Mesendoderm (in vitro differentiated cells): ENCODE data around the gene GTF2IRD1.

Experiments
- DNase-seq: peaks from one replicate; pipeline ENCODE4 v3.0.0; 2013
- H2AK5ac ChIP-seq: 2 replicates; pipeline ENCODE4 v1.6.1; 2013; ENCODE audit warnings: low read length, inconsistent platforms
- H2BK120ac ChIP-seq: 2 replicates; pipeline ENCODE4 v1.6.1; 2013; ENCODE audit warnings: low read depth, mild to moderate bottlenecking, low read length, moderate library complexity, mixed read lengths
- H2BK15ac ChIP-seq: replicated peaks from 2 replicates; pipeline ENCODE4 v1.6.1; 2013; ENCODE audit warnings: low read depth, mild to moderate bottlenecking, moderate library complexity
- H2BK5ac ChIP-seq: 2 replicates; pipeline ENCODE4 v1.6.1; 2013; ENCODE audit warnings: low read length, inconsistent platforms
- H3K18ac ChIP-seq: 2 replicates; pipeline ENCODE4 v1.6.1; 2013; ENCODE audit warnings: mild to moderate bottlenecking, low read length, mixed read lengths
- H3K23ac ChIP-seq: one replicate; pipeline ENCODE4 v1.6.1; 2013; ENCODE audit warnings: low read length
- H3K27ac ChIP-seq: 2 replicates; pipeline ENCODE4 v1.5.1; 2013; ENCODE audit warnings: low read depth, mild to moderate bottlenecking, inconsistent platforms, low read length, moderate library complexity
- H3K27me3 ChIP-seq: 2 replicates; pipeline ENCODE4 v1.6.1; 2013; ENCODE audit warnings: low read length, control low read depth, mild to moderate bottlenecking, inconsistent platforms; ENCODE audit not compliant: insufficient read depth, poor library complexity
- H3K36me3 ChIP-seq: 2 replicates; pipeline ENCODE4 v1.6.1; 2013; ENCODE audit warnings: low read length, inconsistent platforms; ENCODE audit not compliant: control insufficient read depth, insufficient read depth
- H3K4ac ChIP-seq: one replicate; pipeline ENCODE4 v1.6.1; 2013; ENCODE audit warnings: low read depth, mild to moderate bottlenecking, low read length, moderate library complexity
- H3K4me1 ChIP-seq: 2 replicates; pipeline ENCODE4 v1.6.1; 2013; ENCODE audit warnings: low read depth, low read length, inconsistent platforms; ENCODE audit not compliant: control insufficient read depth
- H3K4me2 ChIP-seq: 2 replicates; pipeline ENCODE4 v1.6.1; 2013; ENCODE audit warnings: low read length
- H3K4me3 ChIP-seq: 2 replicates; pipeline ENCODE4 v1.5.1; 2013; ENCODE audit warnings: mild to moderate bottlenecking, low read length
- H3K56ac ChIP-seq: one replicate; pipeline ENCODE4 v1.6.1; 2013; ENCODE audit warnings: low read length
- H3K79me1 ChIP-seq: 2 replicates; pipeline ENCODE4 v1.6.1; 2013; ENCODE audit warnings: low read length, inconsistent platforms
- H3K79me2 ChIP-seq: 2 replicates; pipeline ENCODE4 v1.6.1; 2013; ENCODE audit warnings: mild to moderate bottlenecking, low read length; ENCODE audit not compliant: control insufficient read depth, insufficient read depth
- H3K9ac ChIP-seq: 2 replicates; pipeline ENCODE4 v1.6.1; 2013; ENCODE audit warnings: low read length, inconsistent platforms
- H4K5ac ChIP-seq: one replicate; pipeline ENCODE4 v1.6.1; 2013; ENCODE audit warnings: low read length
- H4K8ac ChIP-seq: one replicate; pipeline ENCODE4 v1.6.1; 2013; ENCODE audit warnings: low read depth, mild to moderate bottlenecking, control low read depth, low read length, moderate library complexity
- WGBS: extraction: QIAGEN DNeasy Blood & Tissue Kit; methylation state at CpG from one replicate; pipeline ENCODE4 v1.1.7; 2013; ENCODE audit warnings: low lambda C conversion rate, missing lambda C conversion rate; ENCODE audit not compliant: insufficient coverage; ENCODE audit errors: extremely low coverage; 5-methylcytosine and 5-hydroxymethylcytosine counted together

Gene GTF2IRD1

DNA sequence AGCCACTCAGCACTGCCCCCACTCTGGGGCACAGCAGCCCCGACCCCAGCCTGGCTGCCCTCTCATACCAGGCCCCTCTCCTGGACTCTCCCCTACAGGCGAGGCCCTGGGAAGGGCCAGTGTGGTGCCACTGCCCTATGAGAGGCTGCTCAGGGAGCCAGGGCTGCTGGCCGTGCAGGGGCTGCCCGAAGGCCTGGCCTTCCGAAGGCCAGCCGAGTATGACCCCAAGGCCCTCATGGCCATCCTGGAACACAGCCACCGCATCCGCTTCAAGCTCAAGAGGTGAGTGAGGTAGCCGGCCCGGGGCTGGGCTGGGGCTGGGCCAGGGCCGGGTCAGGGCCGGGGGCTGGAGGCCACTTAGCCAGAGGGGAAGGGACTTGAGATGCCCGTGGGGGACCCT lies 64.3 kb downstream of the GTF2IRD1 start:
- Histone ChIP-seq H3K27ac (no peak overlapping the region), H2AK5ac (no peak overlapping the region), H3K56ac (no peak overlapping the region), H3K18ac (no peak overlapping the region), H3K4me2 (no peak overlapping the region), H2BK15ac (no peak overlapping the region), H2BK120ac (no peak overlapping the region), H3K4ac (no peak overlapping the region), H3K4me1 (no peaks in the 10 kb centered on the region), H3K23ac (no peak overlapping the region), H4K8ac (no peak overlapping the region), H3K79me2 (no peaks in the 10 kb centered on the region), H3K36me3 (peaks cover 9% of the 10 kb centered on the region), H2BK5ac (no peak overlapping the region), H3K27me3 (no peaks in the 10 kb centered on the region), H3K79me1 (no peaks in the 10 kb centered on the region), H3K9ac (no peak overlapping the region), H4K5ac (no peak overlapping the region), H3K4me3 (no peak overlapping the region)
- no peak for DNase-seq
- WGBS, result no CpG with 5 or more reads among the region's 13 CpGs

DNA sequence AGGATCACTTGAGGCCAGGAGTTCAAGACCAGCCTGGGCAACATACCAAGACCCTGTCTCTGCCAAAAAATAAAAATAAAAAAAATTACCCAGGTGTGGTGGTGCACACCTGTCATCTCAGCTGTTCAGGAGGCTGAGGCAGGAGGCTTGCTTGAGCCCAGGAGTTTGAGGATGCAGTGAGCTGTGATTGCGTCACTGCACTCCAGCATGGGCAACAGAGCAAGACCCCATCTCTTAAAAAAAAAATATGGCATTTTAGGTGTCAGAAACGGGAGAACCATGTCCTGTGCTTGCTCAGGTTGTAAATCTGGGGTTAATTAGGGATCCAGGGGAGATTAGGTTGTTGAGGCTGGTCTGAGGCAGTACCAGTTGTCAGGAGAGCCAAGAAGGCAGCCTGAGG lies 64.9 kb downstream of the GTF2IRD1 start:
- H3K4me3 ChIP-seq, result no peak overlapping the region
- no peak overlapping the region for H4K8ac ChIP-seq
- no peaks in the 10 kb centered on the region for H3K79me1 ChIP-seq
- H3K4ac ChIP-seq, result no peak overlapping the region
- H3K23ac ChIP-seq, result no peak overlapping the region
- H2BK5ac ChIP-seq, result no peak overlapping the region
- H3K4me2 ChIP-seq, result no peak overlapping the region
- no peak overlapping the region for H3K27ac ChIP-seq
- no peaks in the 10 kb centered on the region for H3K79me2 ChIP-seq
- no peak overlapping the region for H2BK120ac ChIP-seq
- DNase-seq, result no peak
- no peaks in the 10 kb centered on the region for H3K4me1 ChIP-seq
- H3K36me3 ChIP-seq, result peaks cover 9% of the 10 kb centered on the region
- H4K5ac ChIP-seq, result no peak overlapping the region
- H3K27me3 ChIP-seq, result no peaks in the 10 kb centered on the region
- no peak overlapping the region for H3K56ac ChIP-seq
- H2AK5ac ChIP-seq, result no peak overlapping the region
- H3K9ac ChIP-seq, result no peak overlapping the region
- H3K18ac ChIP-seq, result no peak overlapping the region
- no peak overlapping the region for H2BK15ac ChIP-seq
- no CpG with 5 or more reads among the region's 2 CpGs for WGBS

DNA sequence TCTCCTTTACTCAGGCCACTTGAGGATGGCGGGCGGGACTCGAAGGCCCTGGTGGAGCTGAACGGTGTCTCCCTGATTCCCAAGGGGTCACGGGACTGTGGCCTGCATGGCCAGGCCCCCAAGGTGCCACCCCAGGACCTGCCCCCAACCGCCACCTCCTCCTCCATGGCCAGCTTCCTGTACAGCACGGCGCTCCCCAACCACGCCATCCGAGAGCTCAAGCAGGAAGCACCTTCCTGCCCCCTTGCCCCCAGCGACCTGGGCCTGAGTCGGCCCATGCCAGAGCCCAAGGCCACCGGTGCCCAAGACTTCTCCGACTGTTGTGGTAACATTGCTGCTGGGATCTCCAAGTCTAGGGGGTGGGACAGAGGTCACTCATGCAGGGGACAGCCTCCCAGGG lies 65.7 kb downstream of the GTF2IRD1 start:
- Histone ChIP-seq H4K5ac (no peak overlapping the region), H4K8ac (no peak overlapping the region), H3K27ac (no peak overlapping the region), H3K4me3 (no peak overlapping the region), H3K9ac (no peak overlapping the region), H3K56ac (no peak overlapping the region), H3K36me3 (peaks cover 9% of the 10 kb centered on the region), H3K79me1 (no peaks in the 10 kb centered on the region), H3K27me3 (no peaks in the 10 kb centered on the region), H3K4me2 (no peak overlapping the region), H2BK120ac (no peak overlapping the region), H3K18ac (no peak overlapping the region), H3K79me2 (no peaks in the 10 kb centered on the region), H2BK15ac (no peak overlapping the region), H2AK5ac (no peak overlapping the region), H2BK5ac (no peak overlapping the region), H3K4ac (no peak overlapping the region), H3K4me1 (no peaks in the 10 kb centered on the region), H3K23ac (no peak overlapping the region)
- no CpG with 5 or more reads among the region's 14 CpGs for WGBS
- DNase-seq, result no peak

- WGBS, result no CpG with 5 or more reads among the region's 10 CpGs
- no peak overlapping the region for H3K18ac ChIP-seq
- H4K5ac ChIP-seq, result no peak overlapping the region
- DNase-seq, result no peak
- H3K36me3 ChIP-seq, result peaks cover 9% of the 10 kb centered on the region
- no peaks in the 10 kb centered on the region for H3K79me2 ChIP-seq
- no peak overlapping the region for H2BK5ac ChIP-seq
- H3K4me3 ChIP-seq, result no peak overlapping the region
- H3K79me1 ChIP-seq, result no peaks in the 10 kb centered on the region
- no peak overlapping the region for H3K27ac ChIP-seq
- H2AK5ac ChIP-seq, result no peak overlapping the region
- H3K4me2 ChIP-seq, result no peak overlapping the region
- H2BK15ac ChIP-seq, result no peak overlapping the region
- no peak overlapping the region for H2BK120ac ChIP-seq
- no peak overlapping the region for H3K23ac ChIP-seq
- no peak overlapping the region for H4K8ac ChIP-seq
- no peak overlapping the region for H3K9ac ChIP-seq
- no peak overlapping the region for H3K4ac ChIP-seq
- H3K27me3 ChIP-seq, result no peaks in the 10 kb centered on the region
- no peaks in the 10 kb centered on the region for H3K4me1 ChIP-seq
- H3K56ac ChIP-seq, result no peak overlapping the region
Measured at GRCh38 chr7:74521855-74522254, 68.1 kb downstream of the GTF2IRD1 start.

DNA sequence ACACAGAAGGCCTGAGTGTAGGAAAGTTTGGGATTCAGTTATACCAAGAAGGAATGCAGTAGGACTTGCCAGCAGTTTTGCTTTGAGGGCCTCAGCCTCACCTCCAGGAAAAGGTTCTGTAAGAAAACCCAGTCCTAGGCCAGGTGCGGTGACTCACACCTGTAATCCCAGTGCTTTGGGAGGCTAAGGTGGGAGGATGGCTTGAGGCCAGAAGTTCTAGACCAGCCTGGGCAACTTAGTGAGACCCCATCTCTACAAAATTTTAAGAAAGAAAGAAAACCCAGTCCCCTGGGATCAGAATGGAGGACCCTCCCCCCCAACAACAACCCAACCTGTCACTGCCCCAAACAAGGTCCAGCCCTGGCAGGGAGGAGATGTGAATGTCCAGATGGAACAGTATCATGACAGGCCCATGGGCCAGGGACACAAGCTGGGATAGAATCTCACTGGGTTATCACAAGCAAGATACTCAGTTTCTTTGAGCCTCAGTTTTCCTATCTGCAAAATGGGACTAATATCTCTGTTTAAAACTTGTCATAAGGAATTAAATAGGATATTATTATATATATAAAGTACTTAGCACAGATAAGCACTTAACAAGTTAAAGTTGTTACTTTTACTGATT lies 68.7 kb downstream of the GTF2IRD1 start:
- Histone ChIP-seq H3K27ac (no peak overlapping the region), H3K79me2 (no peaks in the 10 kb centered on the region), H3K9ac (no peak overlapping the region), H3K4ac (no peak overlapping the region), H2BK15ac (no peak overlapping the region), H3K79me1 (no peaks in the 10 kb centered on the region), H3K4me3 (no peak overlapping the region), H2BK5ac (no peak overlapping the region), H3K56ac (no peak overlapping the region), H2BK120ac (no peak overlapping the region), H3K4me2 (no peak overlapping the region), H3K18ac (no peak overlapping the region), H4K5ac (no peak overlapping the region), H3K4me1 (no peaks in the 10 kb centered on the region), H4K8ac (no peak overlapping the region), H3K36me3 (peaks cover 9% of the 10 kb centered on the region), H2AK5ac (no peak overlapping the region), H3K27me3 (no peaks in the 10 kb centered on the region), H3K23ac (no peak overlapping the region)
- no peak for DNase-seq
- no CpG with 5 or more reads among the region's 1 CpG for WGBS

DNA sequence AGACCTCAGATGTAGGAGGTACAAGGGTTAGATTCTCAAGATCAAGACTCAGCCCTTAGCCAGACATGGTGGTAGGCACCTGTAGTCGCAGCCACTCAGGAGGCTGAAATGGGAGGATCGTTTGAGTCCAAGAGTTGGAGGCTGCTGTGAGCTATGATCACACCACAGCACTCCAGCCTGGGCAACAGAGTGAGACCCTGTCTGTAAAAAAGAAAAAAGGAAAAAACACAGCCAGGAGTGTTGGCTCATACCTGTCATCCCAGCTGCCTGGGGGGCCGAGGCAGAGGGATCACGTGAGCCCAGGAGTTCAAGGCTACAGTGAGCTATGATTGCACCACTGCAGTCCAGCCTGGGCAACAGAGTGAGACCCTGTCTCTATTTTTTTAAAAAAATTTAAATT lies 69.3 kb downstream of the GTF2IRD1 start:
- H3K4me3 ChIP-seq, result no peak overlapping the region
- H3K79me2 ChIP-seq, result no peaks in the 10 kb centered on the region
- no peak overlapping the region for H2AK5ac ChIP-seq
- no peak overlapping the region for H3K23ac ChIP-seq
- H3K79me1 ChIP-seq, result no peaks in the 10 kb centered on the region
- H3K56ac ChIP-seq, result no peak overlapping the region
- H4K8ac ChIP-seq, result no peak overlapping the region
- H3K27me3 ChIP-seq, result no peaks in the 10 kb centered on the region
- DNase-seq, result no peak
- no peak overlapping the region for H4K5ac ChIP-seq
- H3K4me2 ChIP-seq, result no peak overlapping the region
- H3K4ac ChIP-seq, result no peak overlapping the region
- no peak overlapping the region for H2BK5ac ChIP-seq
- no CpG with 5 or more reads among the region's 4 CpGs for WGBS
- H2BK15ac ChIP-seq, result no peak overlapping the region
- H3K36me3 ChIP-seq, result peaks cover 9% of the 10 kb centered on the region
- no peak overlapping the region for H3K27ac ChIP-seq
- no peak overlapping the region for H3K9ac ChIP-seq
- H2BK120ac ChIP-seq, result no peak overlapping the region
- no peak overlapping the region for H3K18ac ChIP-seq
- H3K4me1 ChIP-seq, result no peaks in the 10 kb centered on the region
